Liver (tissue), 9 donors: ENCODE measurements around the gene ABHD3. TPM values are rescaled to one million over a fixed set of nuclear protein-coding genes. Genes with fewer than 3 reads are reported as not detected.

Experiments used
- DNase-seq: peaks from one replicate; pipeline ENCODE4 v3.0.0-alpha.2; 2017; ENCODE audit warnings: low spot score
- H3K27ac ChIP-seq, 2 donors: one replicate each; pipeline ENCODE4 v1.7.0; 2013; ENCODE audit warnings: inconsistent platforms in 2 of 2, low read length in 2 of 2, control low read depth in 1 of 2, low read depth in 1 of 2, mild to moderate bottlenecking in 1 of 2
- H3K27me3 ChIP-seq, 4 donors: one replicate each; pipeline versions ENCODE4 v1.6.1 to v1.7.0; 2013; ENCODE audit warnings: low read length in 3 of 4, inconsistent platforms in 1 of 4, mild to moderate bottlenecking in 1 of 4, moderate library complexity in 1 of 4; ENCODE audit not compliant: control insufficient read depth in 4 of 4, insufficient read depth in 4 of 4
- H3K36me3 ChIP-seq, 4 donors: one replicate each; pipeline versions ENCODE4 v1.6.1 to v1.7.0; 2013; ENCODE audit warnings: low read length in 3 of 4, mild to moderate bottlenecking in 3 of 4, low read depth in 1 of 4, moderate library complexity in 1 of 4; ENCODE audit not compliant: control insufficient read depth in 4 of 4, insufficient read depth in 3 of 4
- H3K4me1 ChIP-seq, 4 donors: one replicate each; pipeline versions ENCODE4 v1.6.1 to v1.7.0; 2013; ENCODE audit warnings: low read length in 3 of 4, mild to moderate bottlenecking in 3 of 4, moderate library complexity in 1 of 4; ENCODE audit not compliant: control insufficient read depth in 4 of 4, insufficient read depth in 4 of 4
- H3K4me3 ChIP-seq, 3 donors: one replicate each; pipeline versions ENCODE4 v1.6.1 to v1.7.0; 2013; ENCODE audit warnings: low read length in 3 of 3, control low read depth in 1 of 3, low read depth in 1 of 3, mild to moderate bottlenecking in 1 of 3
- H3K9ac ChIP-seq, 2 donors: one replicate each; pipeline ENCODE4 v1.7.0; 2013; ENCODE audit warnings: low read length in 2 of 2, mild to moderate bottlenecking in 2 of 2, moderate library complexity in 2 of 2, control low read depth in 1 of 2, low read depth in 1 of 2
- H3K9me3 ChIP-seq, 4 donors: one replicate each; pipeline versions ENCODE4 v1.6.1 to v1.7.0; 2013; ENCODE audit warnings: low read length in 3 of 4; ENCODE audit not compliant: control insufficient read depth in 4 of 4
- EGR1 ChIP-seq, 2 donors: IDR thresholded peaks; 2 replicates each; pipeline ENCODE4 v1.6.1; 2016 to 2018; ENCODE audit warnings: antibody characterized with exemption in 2 of 2, low read depth in 2 of 2
- FOXA1 ChIP-seq: IDR thresholded peaks from 2 replicates; pipeline ENCODE4 v1.6.1; 2016; ENCODE audit warnings: antibody characterized with exemption
- FOXA2 ChIP-seq: IDR thresholded peaks from 2 replicates; pipeline ENCODE4 v1.6.1; 2016; ENCODE audit warnings: antibody characterized with exemption
- GABPA ChIP-seq, 2 donors: IDR thresholded peaks in 1 of 2; conservative IDR thresholded peaks in 1 of 2; 2 replicates each; pipeline ENCODE4 v1.6.1; 2016; ENCODE audit warnings: antibody characterized with exemption in 2 of 2, mild to moderate bottlenecking in 1 of 2, moderate library complexity in 1 of 2
- HNF4A ChIP-seq, 2 donors: conservative IDR thresholded peaks; 2 replicates each; pipeline ENCODE4 v1.6.1; 2016; ENCODE audit warnings: antibody characterized with exemption in 2 of 2, mild to moderate bottlenecking in 2 of 2
- HNF4G ChIP-seq: IDR thresholded peaks from 2 replicates; pipeline ENCODE4 v1.6.1; 2016; ENCODE audit warnings: antibody characterized with exemption
- JUND ChIP-seq, 2 donors: IDR thresholded peaks; 2 replicates each; pipeline ENCODE4 v1.6.1; 2016; ENCODE audit warnings: antibody characterized with exemption in 2 of 2
- NR2F2 ChIP-seq: IDR thresholded peaks from 2 replicates; pipeline ENCODE4 v1.6.1; 2016; ENCODE audit warnings: antibody characterized with exemption
- RAD21 ChIP-seq, 2 donors: IDR thresholded peaks; 2 replicates each; pipeline ENCODE4 v1.6.1; 2016; ENCODE audit warnings: antibody characterized with exemption in 2 of 2, mild to moderate bottlenecking in 2 of 2
- REST ChIP-seq: IDR thresholded peaks from 2 replicates; pipeline ENCODE4 v1.6.1; 2016; ENCODE audit warnings: antibody characterized with exemption, mild to moderate bottlenecking
- RXRA ChIP-seq, 2 donors: IDR thresholded peaks; 2 replicates each; pipeline ENCODE4 v1.6.1; 2017 to 2018; ENCODE audit warnings: antibody characterized with exemption in 2 of 2, mild to moderate bottlenecking in 1 of 2
- SP1 ChIP-seq: IDR thresholded peaks from 2 replicates; pipeline ENCODE4 v1.6.1; 2018; ENCODE audit warnings: antibody characterized with exemption, mild to moderate bottlenecking
- TAF1 ChIP-seq: conservative IDR thresholded peaks from 2 replicates; pipeline ENCODE4 v1.6.1; 2016; ENCODE audit warnings: antibody characterized with exemption, mild to moderate bottlenecking
- YY1 ChIP-seq: IDR thresholded peaks from 2 replicates; pipeline ENCODE4 v1.6.1; 2016; ENCODE audit warnings: antibody characterized with exemption, mild to moderate bottlenecking
- WGBS: extraction: QIAGEN DNeasy Blood & Tissue Kit; methylation state at CpG from one replicate; pipeline ENCODE4 v1.1.7; 2013; 5-methylcytosine and 5-hydroxymethylcytosine counted together
- polyA plus RNA-seq, 2 donors: library from polyadenylated mRNA; stranded (reverse) in 1 of 2; unstranded in 1 of 2; fragments of 200-250 nt in 1 of 2; fragments of >200 nt in 1 of 2; fragmentation: Nextera tagmentation in 1 of 2; extraction: Ambion mirVana in 1 of 2; gene quantifications; one replicate each; pipeline versions ENCODE4 v1.2.1 to v1.2.3, GENCODE V29; 2013 to 2015
- total RNA-seq, 2 donors: library from RNA; depleted of rRNA; stranded (reverse); fragments of >200 nt; gene quantifications; one replicate each; pipeline ENCODE4 v1.2.3, GENCODE V29; 2014
- TF ChIP-seq, protein P1 (sequence below): IDR thresholded peaks from 2 replicates; pipeline ENCODE4 v1.6.1; 2016; ENCODE audit warnings: antibody characterized with exemption
- TF ChIP-seq, protein P2 (sequence below): IDR thresholded peaks from 2 replicates; pipeline ENCODE4 v1.6.1; 2016; ENCODE audit warnings: antibody characterized with exemption
- donor health status: healthy.
- donor health status: healthy.
- donor health status: healthy.
- donor health status: healthy.
- donor health status: healthy.

The ABHD3 gene
- total and polyA plus RNA-seq, 4 donors: 20.0 to 48.9 (median 33.2) TPM

DNA sequence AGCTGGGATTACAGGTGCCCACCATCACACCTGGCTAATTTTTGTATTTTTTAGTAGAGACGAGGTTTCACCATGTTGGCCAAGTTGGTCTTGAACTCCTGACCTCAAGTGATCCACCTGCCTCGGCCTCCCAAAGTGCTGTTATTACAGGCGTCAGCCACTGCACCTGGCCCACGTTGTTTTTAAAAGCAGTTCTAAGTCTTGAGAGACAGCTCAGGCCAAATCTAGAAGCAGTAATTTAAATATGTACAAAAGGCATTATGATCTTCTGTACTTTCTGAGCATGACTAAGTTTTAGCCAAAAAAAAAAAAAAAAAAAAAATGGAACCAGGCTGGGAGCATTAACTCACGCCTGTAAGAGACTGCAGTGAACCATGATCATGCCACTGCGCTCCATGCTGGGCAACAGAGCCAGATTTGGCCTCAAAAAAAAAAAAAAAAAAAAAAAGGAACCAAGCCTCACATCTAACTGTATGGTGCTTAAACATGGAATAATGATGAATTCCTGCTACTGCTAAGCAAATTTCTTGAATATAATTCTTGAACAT lies 4.0 kb downstream of the ABHD3 start:
- WGBS: 95% methylated on average over 6 of the region's 6 CpGs

DNA sequence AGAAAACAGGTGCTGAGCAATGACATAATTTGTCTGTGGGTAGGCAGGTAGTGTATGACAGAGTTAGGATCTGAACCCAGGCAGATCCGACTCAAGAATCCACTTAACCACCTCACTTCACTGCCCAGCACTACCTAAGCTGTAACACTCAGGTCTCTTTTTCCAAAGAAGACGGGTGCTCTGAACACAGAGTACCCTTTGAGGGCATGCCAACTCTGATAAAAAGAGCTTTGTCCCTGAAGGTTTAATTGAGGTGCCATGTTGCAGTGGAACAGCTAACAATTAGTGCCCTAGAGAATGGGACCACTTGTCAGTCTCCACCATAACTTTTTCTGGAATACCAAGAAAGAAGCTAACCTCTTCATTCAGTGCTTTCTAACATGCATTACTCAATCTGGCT lies 11.3 kb downstream of the ABHD3 start:
- peaks cover 3 to 9% (median 5%) of the 10 kb centered on the region in 4 donors for H3K36me3 ChIP-seq
- no peak overlapping the region for H3K9ac ChIP-seq
- H3K4me1 ChIP-seq: peaks cover 0 to 12% (median 7%) of the 10 kb centered on the region in 4 donors
- no peaks in the 10 kb centered on the region for H3K9me3 ChIP-seq
- TF ChIP-seq GABPA (IDR thresholded peaks at IDR 0.05 in 1 of 2, conservative IDR thresholded peaks at IDR 0.05 in 1 of 2) (no peak), SP1 (no peak), HNF4G (no peak), RXRA (IDR thresholded peaks at IDR 0.05) (no peak), NR2F2 (no peak), YY1 (no peak), REST (no peak), EGR1 (IDR thresholded peaks at IDR 0.05; ENCODE audit: low read depth in 2 of 2) (no peak), FOXA1 (no peak), FOXA2 (no peak), JUND (IDR thresholded peaks at IDR 0.05) (no peak), RAD21 (IDR thresholded peaks at IDR 0.05) (no peak)
- TF ChIP-seq, protein P1, sequence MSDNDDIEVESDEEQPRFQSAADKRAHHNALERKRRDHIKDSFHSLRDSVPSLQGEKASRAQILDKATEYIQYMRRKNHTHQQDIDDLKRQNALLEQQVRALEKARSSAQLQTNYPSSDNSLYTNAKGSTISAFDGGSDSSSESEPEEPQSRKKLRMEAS: no peak
- TF ChIP-seq, protein P2, sequence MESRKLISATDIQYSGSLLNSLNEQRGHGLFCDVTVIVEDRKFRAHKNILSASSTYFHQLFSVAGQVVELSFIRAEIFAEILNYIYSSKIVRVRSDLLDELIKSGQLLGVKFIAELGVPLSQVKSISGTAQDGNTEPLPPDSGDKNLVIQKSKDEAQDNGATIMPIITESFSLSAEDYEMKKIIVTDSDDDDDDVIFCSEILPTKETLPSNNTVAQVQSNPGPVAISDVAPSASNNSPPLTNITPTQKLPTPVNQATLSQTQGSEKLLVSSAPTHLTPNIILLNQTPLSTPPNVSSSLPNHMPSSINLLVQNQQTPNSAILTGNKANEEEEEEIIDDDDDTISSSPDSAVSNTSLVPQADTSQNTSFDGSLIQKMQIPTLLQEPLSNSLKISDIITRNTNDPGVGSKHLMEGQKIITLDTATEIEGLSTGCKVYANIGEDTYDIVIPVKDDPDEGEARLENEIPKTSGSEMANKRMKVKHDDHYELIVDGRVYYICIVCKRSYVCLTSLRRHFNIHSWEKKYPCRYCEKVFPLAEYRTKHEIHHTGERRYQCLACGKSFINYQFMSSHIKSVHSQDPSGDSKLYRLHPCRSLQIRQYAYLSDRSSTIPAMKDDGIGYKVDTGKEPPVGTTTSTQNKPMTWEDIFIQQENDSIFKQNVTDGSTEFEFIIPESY: no peak
- no peak overlapping the region for H3K27ac ChIP-seq
- H3K27me3 ChIP-seq: no peaks in the 10 kb centered on the region
- no peak for DNase-seq
- no peak overlapping the region for H3K4me3 ChIP-seq
- WGBS: 97% methylated on average over 2 of the region's 2 CpGs

More for the DNA sequence above, 4.0 kb downstream of the ABHD3 start:
- no peak for TF ChIP-seq TAF1
- no peak for TF ChIP-seq FOXA2
- no peak for TF ChIP-seq GABPA (IDR thresholded peaks at IDR 0.05 in 1 of 2, conservative IDR thresholded peaks at IDR 0.05 in 1 of 2)
- TF ChIP-seq FOXA1: no peak
- TF ChIP-seq HNF4A (conservative IDR thresholded peaks at IDR 0.05): no peak
- no peak for TF ChIP-seq EGR1 (IDR thresholded peaks at IDR 0.05; ENCODE audit: low read depth in 2 of 2)
- H3K9ac ChIP-seq: no peak overlapping the region
- no peak for DNase-seq
- no peaks in the 10 kb centered on the region for H3K27me3 ChIP-seq
- H3K4me3 ChIP-seq: no peak overlapping the region
- peaks cover 0 to 5% (median 2%) of the 10 kb centered on the region in 4 donors for H3K36me3 ChIP-seq
- peaks cover 3 to 36% (median 12%) of the 10 kb centered on the region in 4 donors for H3K4me1 ChIP-seq
- no peak overlapping the region for H3K27ac ChIP-seq
- H3K9me3 ChIP-seq: no peaks in the 10 kb centered on the region
